ENCODE results near the gene PIEZO1. TPM values are rescaled to one million over a fixed set of nuclear protein-coding genes. Genes with fewer than 3 reads are reported as not detected.

The PIEZO1 gene
- total RNA-seq, 2 experiments from 2014 or later = 308 to 323 TPM

DNA sequence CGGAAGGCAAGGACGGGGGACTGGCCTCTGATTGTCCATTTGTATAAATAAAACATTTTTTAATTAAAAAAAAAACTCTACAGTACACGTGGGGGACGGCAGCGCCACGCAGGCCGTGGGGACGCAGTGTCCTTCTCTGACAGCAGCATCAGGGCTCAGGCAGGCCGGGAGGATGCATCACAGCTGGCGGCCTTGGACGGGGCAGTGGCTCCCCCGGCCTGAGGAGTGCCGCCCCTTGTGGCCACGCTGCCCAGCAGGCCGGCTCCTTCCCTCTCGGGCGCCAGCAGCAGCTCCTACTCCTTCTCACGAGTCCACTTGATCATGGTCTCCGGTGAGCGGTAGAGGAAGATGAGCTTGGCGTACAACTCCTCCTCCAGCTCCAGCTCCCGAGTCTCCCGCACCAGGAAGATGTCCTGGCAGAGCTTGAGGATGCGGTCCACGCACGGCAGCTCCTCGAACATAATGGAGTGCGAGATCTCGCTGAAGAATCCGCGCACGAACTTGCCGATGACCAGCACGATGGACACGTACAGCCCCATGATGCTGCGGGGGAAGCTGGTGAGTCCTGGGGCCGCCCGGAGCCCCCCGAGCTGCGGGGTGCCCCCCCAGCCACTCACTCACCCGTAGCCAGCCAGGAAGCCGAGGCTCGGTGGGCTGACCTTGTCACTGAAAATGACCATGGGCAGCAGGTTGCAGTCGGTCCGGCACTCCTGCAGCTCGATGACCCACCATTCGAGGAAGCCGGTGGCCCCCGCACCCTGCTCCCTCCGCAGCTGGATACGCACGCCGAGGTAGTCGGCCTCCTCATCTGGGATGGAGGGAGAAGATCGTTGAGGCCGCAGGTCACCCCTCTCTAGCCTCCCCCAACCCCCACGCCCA, 69.5 kb downstream of the PIEZO1 start:
- Mint-ChIP-seq H3K27me3 (no peaks in the 10 kb centered on the region), H3K4me3 (no peak overlapping the region), H3K4me1 (peaks cover 9% of the 10 kb centered on the region), H3K27ac (no peak overlapping the region), H3K9me3 (no peaks in the 10 kb centered on the region), H3K36me3 (ENCODE audit: low read depth) (peaks cover 44% of the 10 kb centered on the region)
- no peak for DNase-seq
- POLR2A ChIA-PET = interaction anchor here (0.8 to 1.8 kb wide), 3 partner anchors 8 to 145 kb away, joined by 3 to 6 read pairs (median 4); partner anchors contain the start of gene ZC3H18
- CTCF ChIA-PET = interaction anchor here (1.1 kb wide), 1 partner anchor 22 kb away, joined by 5 read pairs; no protein-coding TSS in a partner anchor

DNA sequence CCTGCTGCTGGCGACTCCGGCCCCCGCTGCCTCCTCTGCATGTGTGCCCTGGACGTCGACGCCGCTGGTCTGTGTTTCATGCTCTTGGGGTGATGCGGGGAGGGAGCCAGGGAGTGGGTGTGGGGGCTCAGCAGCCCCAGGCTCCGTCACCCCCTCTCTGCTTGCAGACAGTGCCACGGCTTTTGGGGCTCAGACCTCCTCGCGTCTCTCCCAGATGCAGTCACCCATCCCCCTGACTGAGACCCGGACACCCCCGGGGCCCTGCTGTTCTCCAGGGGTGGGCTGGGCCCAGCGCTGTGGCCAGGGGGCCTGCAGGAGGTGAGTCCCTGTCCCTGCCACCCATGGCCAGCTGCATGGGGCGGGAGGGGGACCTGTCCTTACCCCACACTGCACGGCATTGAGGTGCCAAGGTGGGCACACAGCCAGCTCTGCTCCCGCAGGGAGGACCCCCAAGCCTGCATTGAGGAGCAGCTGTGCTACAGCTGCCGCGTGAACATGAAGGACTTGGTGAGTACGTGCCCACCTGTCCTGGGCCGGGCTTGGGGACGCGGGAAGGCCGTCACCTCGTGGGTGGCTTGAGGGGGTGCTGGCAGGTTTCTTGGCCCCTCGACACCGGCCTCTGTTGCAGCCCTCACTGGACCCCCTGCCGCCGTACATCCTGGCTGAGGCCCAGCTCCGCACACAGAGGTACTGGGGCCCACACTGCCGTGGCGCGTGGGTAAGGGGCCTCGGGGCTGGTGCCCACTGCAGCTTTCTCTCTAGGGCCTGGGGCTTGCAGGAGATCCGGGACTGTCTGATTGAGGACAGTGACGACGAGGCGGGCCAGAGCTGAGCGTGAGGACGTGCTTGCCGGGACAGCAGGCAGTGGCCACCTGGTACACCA, 70.4 kb downstream of the PIEZO1 start:
- no peaks in the 10 kb centered on the region for H3K27me3 Mint-ChIP-seq
- H3K36me3 Mint-ChIP-seq (ENCODE audit: low read depth) = peaks cover 38% of the 10 kb centered on the region

DNA sequence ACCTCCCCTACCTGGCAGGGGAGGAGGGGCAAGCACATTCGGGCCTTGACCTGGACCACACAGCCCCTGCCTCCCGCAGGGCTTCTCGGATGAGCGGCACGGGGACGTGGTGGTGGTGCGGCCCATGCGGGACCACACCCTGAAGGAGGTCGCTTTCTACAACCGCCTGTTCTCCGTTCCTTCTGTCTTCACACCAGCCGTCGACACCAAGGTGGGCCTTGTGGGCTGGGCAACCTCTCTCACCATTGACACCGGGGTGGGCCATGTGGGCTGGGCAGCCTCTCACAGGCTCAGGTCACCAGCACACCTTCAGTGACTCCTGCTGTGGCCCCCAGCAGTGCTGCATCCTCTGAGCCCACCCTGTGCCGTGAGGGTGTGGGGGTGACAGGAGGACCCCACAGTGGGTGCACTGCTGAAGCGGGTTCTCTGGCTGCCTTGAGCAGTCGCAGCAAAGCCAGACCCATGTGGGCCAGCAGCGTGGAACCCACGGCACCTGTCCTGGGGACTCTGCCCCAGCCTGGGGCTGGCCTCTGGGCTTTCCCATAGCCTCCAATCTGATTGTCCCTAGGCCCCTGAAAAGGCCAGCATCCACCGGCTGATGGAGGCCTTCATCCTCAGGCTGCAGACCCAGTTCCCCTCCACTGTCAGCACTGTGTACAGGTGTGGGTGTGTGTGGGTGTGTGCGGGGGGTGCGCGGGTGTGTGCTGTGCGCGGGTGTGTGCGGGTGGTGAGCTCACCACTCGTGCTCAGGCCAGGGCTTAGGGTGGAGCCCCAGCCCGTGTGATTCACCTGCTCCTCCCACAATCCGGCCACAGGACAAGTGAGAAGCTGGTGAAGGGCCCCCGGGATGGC, 71.2 kb downstream of the PIEZO1 start:
- Mint-ChIP-seq H3K4me3 (no peak overlapping the region), H3K9me3 (no peaks in the 10 kb centered on the region), H3K36me3 (ENCODE audit: low read depth) (peaks cover 30% of the 10 kb centered on the region), H3K27me3 (no peaks in the 10 kb centered on the region), H3K27ac (no peak overlapping the region), H3K4me1 (peaks cover 13% of the 10 kb centered on the region)
- ChIA-PET CTCF (no interaction called here), POLR2A (interaction anchor here (0.9 to 1.8 kb wide), 2 partner anchors 9 to 13 kb away, joined by 3 to 6 read pairs; no protein-coding TSS in a partner anchor)
- no peak for DNase-seq

More for the DNA sequence above, 70.4 kb downstream of the PIEZO1 start:
- H3K9me3 Mint-ChIP-seq = no peaks in the 10 kb centered on the region
- ChIA-PET CTCF (interaction anchor here (1.1 kb wide), 1 partner anchor 23 kb away, joined by 5 read pairs; no protein-coding TSS in a partner anchor), POLR2A (interaction anchor here (0.8 to 1.8 kb wide), 4 partner anchors 7 to 144 kb away, joined by 3 to 6 read pairs (median 4); partner anchors contain the start of gene ZC3H18)
- no peak overlapping the region for H3K4me3 Mint-ChIP-seq
- H3K27ac Mint-ChIP-seq = no peak overlapping the region
- H3K4me1 Mint-ChIP-seq = peaks cover 11% of the 10 kb centered on the region
- DNase-seq = no peak

DNA sequence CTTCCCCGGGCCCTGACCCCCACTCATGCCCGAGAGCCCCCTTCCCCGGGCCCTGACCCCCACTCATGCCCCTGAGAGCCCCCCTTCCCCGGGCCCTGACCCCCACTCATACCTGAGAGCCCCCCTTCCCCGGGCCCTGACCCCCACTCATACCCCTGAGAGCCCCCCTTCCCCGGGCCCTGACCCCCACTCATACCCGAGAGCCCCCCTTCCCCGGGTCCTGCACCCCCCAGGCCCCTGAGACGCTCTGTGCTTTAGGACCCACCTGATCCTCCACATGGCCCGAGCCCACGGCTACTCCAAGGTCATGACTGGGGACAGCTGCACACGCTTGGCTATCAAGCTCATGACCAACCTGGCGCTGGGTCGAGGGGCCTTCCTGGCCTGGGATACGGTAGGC, 72.0 kb downstream of the PIEZO1 start:
- H3K27ac Mint-ChIP-seq = no peak overlapping the region
- H3K9me3 Mint-ChIP-seq = no peaks in the 10 kb centered on the region
- DNase-seq = no peak
- peaks cover 6% of the 10 kb centered on the region for H3K4me1 Mint-ChIP-seq
- no peak overlapping the region for H3K4me3 Mint-ChIP-seq
- peaks cover 22% of the 10 kb centered on the region for H3K36me3 Mint-ChIP-seq (ENCODE audit: low read depth)
- ChIA-PET POLR2A (interaction anchor here (0.6 kb wide), 1 partner anchor 12 kb away, joined by 3 read pairs; no protein-coding TSS in a partner anchor), CTCF (no interaction called here)
- H3K27me3 Mint-ChIP-seq = no peaks in the 10 kb centered on the region

DNA sequence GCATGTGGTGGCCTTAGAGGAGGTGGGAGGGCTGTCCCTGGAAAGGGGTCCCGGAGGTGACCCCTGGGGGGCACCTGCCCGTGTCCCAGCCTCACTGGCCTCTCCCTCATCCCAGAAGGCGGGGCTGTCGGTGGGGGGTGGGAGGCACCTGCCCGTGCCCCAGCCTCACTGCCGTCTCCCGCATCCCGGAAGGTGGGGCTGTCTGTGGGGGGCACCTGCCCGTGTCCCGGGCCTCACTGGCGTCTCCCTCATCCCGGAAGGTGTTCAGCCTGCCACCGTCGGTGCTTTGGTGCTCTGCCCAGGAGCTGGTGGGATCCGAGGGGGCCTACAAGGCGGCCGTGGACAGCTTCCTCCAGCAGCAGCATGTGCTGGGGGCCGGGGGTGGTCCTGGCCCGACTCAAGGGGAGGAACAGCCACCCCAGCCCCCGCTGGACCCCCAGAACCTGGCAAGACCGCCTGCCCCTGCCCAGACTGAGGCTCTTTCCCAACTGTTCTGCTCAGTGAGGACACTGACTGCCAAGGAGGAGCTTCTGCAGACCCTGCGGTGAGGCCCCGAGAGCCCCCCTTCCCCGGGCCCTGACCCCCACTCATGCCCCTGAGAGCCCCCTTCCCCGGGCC, 72.5 kb downstream of the PIEZO1 start:
- Mint-ChIP-seq H3K4me3 (no peak overlapping the region), H3K36me3 (ENCODE audit: low read depth) (peaks cover 19% of the 10 kb centered on the region), H3K27me3 (no peaks in the 10 kb centered on the region), H3K4me1 (peaks cover 6% of the 10 kb centered on the region), H3K9me3 (no peaks in the 10 kb centered on the region), H3K27ac (no peak overlapping the region)
- CTCF ChIA-PET = no interaction called here
- POLR2A ChIA-PET = interaction anchor here (0.6 kb wide), 1 partner anchor 11 kb away, joined by 3 read pairs; no protein-coding TSS in a partner anchor
- no peak for DNase-seq

DNA sequence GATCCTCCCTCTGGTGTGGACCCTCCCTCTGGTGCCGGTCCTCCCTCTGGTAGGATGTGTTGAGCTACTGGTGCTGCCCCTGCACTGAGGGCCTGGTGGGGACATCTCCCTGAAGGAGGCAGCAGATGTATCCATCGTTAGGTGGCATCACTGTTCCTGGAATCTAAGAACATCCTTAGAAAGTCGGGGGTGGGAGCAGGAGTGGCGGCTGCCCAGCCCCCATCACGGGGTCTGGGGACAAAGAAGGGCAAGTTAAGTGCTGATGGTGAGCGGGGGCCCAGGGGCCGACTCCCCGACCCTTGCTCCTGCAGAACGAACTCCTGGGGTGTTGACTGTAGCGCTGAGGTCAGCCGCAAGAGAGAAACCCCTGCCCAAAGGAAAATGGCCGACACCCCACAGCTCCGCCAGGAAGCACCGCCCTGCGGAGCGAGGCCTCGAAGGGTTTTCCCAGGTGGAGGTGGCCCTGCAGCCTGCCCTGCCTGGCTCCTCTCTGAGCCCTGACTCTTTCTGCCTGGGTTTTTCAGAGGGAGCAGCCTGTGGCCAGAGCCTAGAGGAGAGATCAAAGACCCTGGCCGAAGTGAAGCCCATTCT, 73.2 kb downstream of the PIEZO1 start:
- POLR2A ChIA-PET = interaction anchor here (1.5 kb wide), 1 partner anchor 10 kb away, joined by 6 read pairs; no protein-coding TSS in a partner anchor
- H3K27ac Mint-ChIP-seq = no peak overlapping the region

DNA sequence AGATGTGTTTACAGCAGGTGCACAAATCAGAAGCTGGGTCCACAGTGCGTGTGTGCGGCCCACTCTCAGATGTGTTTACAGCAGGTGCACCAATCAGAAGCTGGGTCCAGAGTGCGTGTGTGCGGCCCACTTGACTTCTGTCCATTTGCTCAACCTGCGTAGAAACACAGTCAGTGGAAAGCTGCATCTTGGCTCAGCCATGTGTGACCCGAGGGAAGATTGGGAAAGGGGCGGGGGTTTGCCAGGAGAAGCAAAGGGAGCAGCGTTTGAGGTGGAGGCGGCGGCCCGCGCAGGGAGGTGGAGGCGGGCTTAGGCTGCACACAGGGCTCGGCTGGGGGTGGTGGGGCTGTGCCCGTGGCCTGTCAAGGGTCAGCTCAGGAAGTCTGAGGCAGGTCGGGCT, 74.5 kb downstream of the PIEZO1 start:
- no peaks in the 10 kb centered on the region for H3K9me3 Mint-ChIP-seq
- H3K27ac Mint-ChIP-seq = no peak overlapping the region
- CTCF ChIA-PET = interaction anchor here (1.2 kb wide), 1 partner anchor 27 kb away, joined by 5 read pairs; no protein-coding TSS in a partner anchor
- H3K4me1 Mint-ChIP-seq = peaks cover 13% of the 10 kb centered on the region
- H3K4me3 Mint-ChIP-seq = no peak overlapping the region
- H3K36me3 Mint-ChIP-seq (ENCODE audit: low read depth) = peaks cover 5% of the 10 kb centered on the region
- no peaks in the 10 kb centered on the region for H3K27me3 Mint-ChIP-seq
- no peak for DNase-seq
- POLR2A ChIA-PET = interaction anchor here (1.5 kb wide), 1 partner anchor 9 kb away, joined by 6 read pairs; no protein-coding TSS in a partner anchor

More for the DNA sequence above, 73.2 kb downstream of the PIEZO1 start:
- Mint-ChIP-seq H3K27me3 (no peaks in the 10 kb centered on the region), H3K9me3 (no peaks in the 10 kb centered on the region), H3K36me3 (ENCODE audit: low read depth) (peaks cover 13% of the 10 kb centered on the region), H3K4me1 (peaks cover 13% of the 10 kb centered on the region), H3K4me3 (no peak overlapping the region)
- DNase-seq = no peak
- CTCF ChIA-PET = interaction anchor here (0.6 kb wide), 1 partner anchor 966 kb away, joined by 4 read pairs; no protein-coding TSS in a partner anchor

DNA sequence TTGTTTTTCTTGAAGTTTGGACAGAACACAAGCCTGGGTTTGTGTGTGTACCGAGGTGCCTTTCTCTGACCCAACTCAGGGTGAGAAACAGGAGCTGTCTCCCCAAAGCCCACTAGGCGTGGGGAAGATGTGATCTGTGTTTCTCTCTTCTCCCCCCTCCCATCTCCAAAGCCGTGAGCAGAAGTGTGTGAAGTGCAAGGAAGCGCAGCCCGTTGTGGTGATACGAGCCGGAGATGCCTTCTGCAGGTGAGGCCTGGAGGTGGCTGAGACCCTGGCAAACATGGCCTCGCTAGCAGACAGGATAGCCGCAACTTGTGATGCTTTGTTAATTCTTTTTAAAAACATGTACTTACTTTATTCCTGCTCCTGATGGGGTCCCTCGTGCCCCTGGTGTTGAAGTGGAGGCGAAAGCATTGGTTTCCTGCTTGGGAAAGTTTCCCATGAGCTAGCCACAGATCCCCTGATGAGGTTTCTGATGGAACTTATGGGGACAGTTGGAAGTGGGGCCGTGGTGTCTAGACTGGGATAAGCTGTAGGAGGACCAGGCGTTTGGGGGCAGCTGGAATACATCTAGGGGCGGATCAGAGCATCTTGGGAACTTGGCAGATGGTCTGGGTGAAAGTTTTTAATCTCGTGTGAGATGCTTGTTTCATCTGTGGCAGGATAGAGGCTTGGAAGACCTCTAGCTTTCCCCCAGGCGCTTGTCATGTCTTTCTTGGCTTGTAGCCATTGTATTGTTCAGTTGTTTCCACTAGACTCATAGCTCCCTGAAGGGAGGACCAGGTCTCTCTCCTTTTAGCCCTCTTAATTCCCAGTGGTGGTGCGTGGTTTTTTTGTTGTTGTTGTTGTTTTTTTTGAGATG, 77.8 kb downstream of the PIEZO1 start:
- Mint-ChIP-seq H3K9me3 (no peaks in the 10 kb centered on the region), H3K4me3 (peak overlapping the region; percentile 74), H3K36me3 (ENCODE audit: low read depth) (peaks cover 24% of the 10 kb centered on the region), H3K4me1 (peaks cover 37% of the 10 kb centered on the region), H3K27ac (peak overlapping the region; percentile 56), H3K27me3 (no peaks in the 10 kb centered on the region)
- ChIA-PET POLR2A (interaction anchor here (1.0 to 8.1 kb wide), 6 partner anchors 8 to 136 kb away, joined by 3 to 38 read pairs (median 8); partner anchors contain the start of genes CYBA and ZC3H18), CTCF (interaction anchor here (1.2 kb wide), 1 partner anchor 30 kb away, joined by 5 read pairs; no protein-coding TSS in a partner anchor)
- no peak for DNase-seq

DNA sequence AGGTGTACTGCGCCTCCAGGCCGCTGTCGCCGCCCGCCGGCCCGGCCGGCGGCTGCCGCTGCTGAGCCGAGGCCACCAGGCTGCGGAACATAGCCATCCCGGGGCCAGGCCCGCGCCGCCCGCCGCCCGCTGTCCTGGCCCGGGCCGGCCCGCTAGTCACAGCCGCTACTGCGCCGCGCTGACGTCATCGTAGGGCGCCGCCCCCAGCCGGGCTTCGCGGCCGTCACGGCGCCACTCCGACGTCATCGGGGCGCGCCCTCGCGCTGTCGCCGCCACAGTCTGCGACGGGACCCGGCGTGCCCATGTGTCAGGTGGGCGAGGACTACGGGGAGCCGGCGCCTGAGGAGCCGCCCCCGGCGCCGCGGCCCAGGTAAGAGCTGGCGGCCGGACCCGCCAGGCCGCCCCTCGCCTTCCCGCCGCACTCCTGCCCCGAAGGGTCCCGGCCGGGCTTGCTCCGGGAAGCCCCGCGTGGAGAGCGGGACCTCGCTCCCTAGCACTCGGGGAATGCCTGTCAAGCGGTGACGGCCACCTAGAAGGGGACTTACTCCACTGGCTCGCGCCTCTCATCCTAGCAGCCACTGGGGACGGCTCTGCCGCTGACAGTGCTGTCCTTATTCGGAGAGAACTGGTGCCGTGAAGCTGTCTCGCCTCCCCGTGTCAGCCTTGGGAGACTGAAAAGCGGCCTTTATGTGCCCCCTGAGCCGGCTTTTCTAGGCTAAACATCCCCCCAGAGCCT, 78.6 kb downstream of the PIEZO1 start, which contains the start of the genes CTU2 and RNF166:
Gene CTU2 (plus strand): TSS at position 275 of the 736 bp plus-strand sequence. CDS start 28 bp downstream, at position 303.
Gene RNF166 (minus strand): TSS at position 180 of the 736 bp plus-strand sequence. CDS start 83 bp downstream, at position 97.
- Mint-ChIP-seq H3K9me3 (no peaks in the 10 kb centered on the region), H3K4me3 (peak within 1 kb of the TSS; percentile 95), H3K36me3 (ENCODE audit: low read depth) (peaks cover 32% of the 10 kb centered on the region), H3K27me3 (no peaks in the 10 kb centered on the region), H3K4me1 (peaks cover 44% of the 10 kb centered on the region), H3K27ac (peak within 1 kb of the TSS; percentile 98)
- ChIA-PET POLR2A (interaction anchor here (0.6 to 8.1 kb wide), 11 partner anchors 9 to 136 kb away, joined by 3 to 91 read pairs (median 10); partner anchors contain the start of genes APRT, CYBA, PIEZO1 and SNAI3), CTCF (interaction anchor here (1.2 to 1.7 kb wide), 3 partner anchors 21 to 31 kb away, joined by 5 to 7 read pairs (median 7); no protein-coding TSS in a partner anchor)
- peak; percentile 93 for DNase-seq
